ENCODE measurements around the gene AQP6. TPM values are rescaled to one million over a fixed set of nuclear protein-coding genes. Genes with fewer than 3 reads are reported as not detected.

The AQP6 gene
- polyA plus RNA-seq, 1 of the 3 experiments (the other 2 are of a cell fraction): 0.10 TPM

DNA sequence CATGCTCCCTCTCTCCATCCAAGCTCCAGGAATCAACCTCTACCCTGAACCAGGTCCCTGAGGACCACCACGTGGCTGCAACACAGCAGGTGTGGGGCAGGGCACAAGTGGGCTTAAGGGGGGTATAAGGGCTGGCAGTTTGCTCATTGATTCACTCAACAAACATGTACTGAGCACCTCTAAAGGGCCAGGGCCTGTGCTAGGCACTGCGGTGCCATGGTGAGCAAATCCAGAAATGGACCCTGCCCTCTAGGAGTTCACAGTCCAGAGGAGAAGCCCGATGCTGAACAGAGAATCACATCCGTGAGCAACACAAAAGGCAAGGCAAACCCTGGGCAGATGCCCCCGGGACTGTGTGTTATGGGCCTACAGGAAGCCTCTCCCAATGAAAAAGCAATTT lies 28.7 kb upstream of the AQP6 start:
- H3K27me3 ChIP-seq (ENCODE audit: insufficient read depth): no peaks in the 10 kb centered on the region
- ChIA-PET CTCF (interaction anchor here (0.6 to 3.5 kb wide), 6 partner anchors 10 to 126 kb away, joined by 3 to 28 read pairs (median 4); partner anchors contain the start of gene FAIM2), POLR2A (no interaction called here)
- no peaks in the 10 kb centered on the region for H3K36me3 ChIP-seq (replicated peaks in 1 of 2; ENCODE audit: control insufficient read depth in 1 of 2, insufficient read depth in 2 of 2, low read length in 1 of 2)
- DNase-seq: no peak
- no peak for TF ChIP-seq JUND (IDR thresholded peaks at IDR 0.05)
- no peak for TF ChIP-seq TCF12 (IDR thresholded peaks at IDR 0.05)
- TF ChIP-seq GATA2 (CRISPR knock-in tag; IDR thresholded peaks at IDR 0.05): no peak
- TF ChIP-seq MXI1 (IDR thresholded peaks at IDR 0.05; ENCODE audit: low read depth, low read length): no peak
- no peak for TF ChIP-seq FOXM1 (IDR thresholded peaks at IDR 0.05; ENCODE audit: low read depth)
- TF ChIP-seq RCOR1 (IDR thresholded peaks at IDR 0.05; ENCODE audit: low read length): no peak
- TF ChIP-seq, protein P1, sequence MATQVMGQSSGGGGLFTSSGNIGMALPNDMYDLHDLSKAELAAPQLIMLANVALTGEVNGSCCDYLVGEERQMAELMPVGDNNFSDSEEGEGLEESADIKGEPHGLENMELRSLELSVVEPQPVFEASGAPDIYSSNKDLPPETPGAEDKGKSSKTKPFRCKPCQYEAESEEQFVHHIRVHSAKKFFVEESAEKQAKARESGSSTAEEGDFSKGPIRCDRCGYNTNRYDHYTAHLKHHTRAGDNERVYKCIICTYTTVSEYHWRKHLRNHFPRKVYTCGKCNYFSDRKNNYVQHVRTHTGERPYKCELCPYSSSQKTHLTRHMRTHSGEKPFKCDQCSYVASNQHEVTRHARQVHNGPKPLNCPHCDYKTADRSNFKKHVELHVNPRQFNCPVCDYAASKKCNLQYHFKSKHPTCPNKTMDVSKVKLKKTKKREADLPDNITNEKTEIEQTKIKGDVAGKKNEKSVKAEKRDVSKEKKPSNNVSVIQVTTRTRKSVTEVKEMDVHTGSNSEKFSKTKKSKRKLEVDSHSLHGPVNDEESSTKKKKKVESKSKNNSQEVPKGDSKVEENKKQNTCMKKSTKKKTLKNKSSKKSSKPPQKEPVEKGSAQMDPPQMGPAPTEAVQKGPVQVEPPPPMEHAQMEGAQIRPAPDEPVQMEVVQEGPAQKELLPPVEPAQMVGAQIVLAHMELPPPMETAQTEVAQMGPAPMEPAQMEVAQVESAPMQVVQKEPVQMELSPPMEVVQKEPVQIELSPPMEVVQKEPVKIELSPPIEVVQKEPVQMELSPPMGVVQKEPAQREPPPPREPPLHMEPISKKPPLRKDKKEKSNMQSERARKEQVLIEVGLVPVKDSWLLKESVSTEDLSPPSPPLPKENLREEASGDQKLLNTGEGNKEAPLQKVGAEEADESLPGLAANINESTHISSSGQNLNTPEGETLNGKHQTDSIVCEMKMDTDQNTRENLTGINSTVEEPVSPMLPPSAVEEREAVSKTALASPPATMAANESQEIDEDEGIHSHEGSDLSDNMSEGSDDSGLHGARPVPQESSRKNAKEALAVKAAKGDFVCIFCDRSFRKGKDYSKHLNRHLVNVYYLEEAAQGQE (IDR thresholded peaks at IDR 0.05; ENCODE audit: low read depth, low read length): no peak
- TF ChIP-seq, protein P2, sequence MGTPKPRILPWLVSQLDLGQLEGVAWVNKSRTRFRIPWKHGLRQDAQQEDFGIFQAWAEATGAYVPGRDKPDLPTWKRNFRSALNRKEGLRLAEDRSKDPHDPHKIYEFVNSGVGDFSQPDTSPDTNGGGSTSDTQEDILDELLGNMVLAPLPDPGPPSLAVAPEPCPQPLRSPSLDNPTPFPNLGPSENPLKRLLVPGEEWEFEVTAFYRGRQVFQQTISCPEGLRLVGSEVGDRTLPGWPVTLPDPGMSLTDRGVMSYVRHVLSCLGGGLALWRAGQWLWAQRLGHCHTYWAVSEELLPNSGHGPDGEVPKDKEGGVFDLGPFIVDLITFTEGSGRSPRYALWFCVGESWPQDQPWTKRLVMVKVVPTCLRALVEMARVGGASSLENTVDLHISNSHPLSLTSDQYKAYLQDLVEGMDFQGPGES (IDR thresholded peaks at IDR 0.05; ENCODE audit: low read depth, low read length): no peak
- TF ChIP-seq RFX5 (IDR thresholded peaks at IDR 0.05; ENCODE audit: low read length): no peak
- TF ChIP-seq ELF1 (IDR thresholded peaks at IDR 0.05): no peak
- no peak for TF ChIP-seq GABPA (IDR thresholded peaks at IDR 0.05; ENCODE audit: low read depth)
- TF ChIP-seq, protein P3, sequence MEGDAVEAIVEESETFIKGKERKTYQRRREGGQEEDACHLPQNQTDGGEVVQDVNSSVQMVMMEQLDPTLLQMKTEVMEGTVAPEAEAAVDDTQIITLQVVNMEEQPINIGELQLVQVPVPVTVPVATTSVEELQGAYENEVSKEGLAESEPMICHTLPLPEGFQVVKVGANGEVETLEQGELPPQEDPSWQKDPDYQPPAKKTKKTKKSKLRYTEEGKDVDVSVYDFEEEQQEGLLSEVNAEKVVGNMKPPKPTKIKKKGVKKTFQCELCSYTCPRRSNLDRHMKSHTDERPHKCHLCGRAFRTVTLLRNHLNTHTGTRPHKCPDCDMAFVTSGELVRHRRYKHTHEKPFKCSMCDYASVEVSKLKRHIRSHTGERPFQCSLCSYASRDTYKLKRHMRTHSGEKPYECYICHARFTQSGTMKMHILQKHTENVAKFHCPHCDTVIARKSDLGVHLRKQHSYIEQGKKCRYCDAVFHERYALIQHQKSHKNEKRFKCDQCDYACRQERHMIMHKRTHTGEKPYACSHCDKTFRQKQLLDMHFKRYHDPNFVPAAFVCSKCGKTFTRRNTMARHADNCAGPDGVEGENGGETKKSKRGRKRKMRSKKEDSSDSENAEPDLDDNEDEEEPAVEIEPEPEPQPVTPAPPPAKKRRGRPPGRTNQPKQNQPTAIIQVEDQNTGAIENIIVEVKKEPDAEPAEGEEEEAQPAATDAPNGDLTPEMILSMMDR (IDR thresholded peaks at IDR 0.05): no peak
- no peak for TF ChIP-seq YY1 (IDR thresholded peaks at IDR 0.05; ENCODE audit: low read depth)
- no peak for TF ChIP-seq FOXJ3 (CRISPR knock-in tag; IDR thresholded peaks at IDR 0.05)
- TF ChIP-seq POLR2AphosphoS5 (IDR thresholded peaks at IDR 0.05; ENCODE audit: low read depth, low read length): no peak
- TF ChIP-seq, protein P4, sequence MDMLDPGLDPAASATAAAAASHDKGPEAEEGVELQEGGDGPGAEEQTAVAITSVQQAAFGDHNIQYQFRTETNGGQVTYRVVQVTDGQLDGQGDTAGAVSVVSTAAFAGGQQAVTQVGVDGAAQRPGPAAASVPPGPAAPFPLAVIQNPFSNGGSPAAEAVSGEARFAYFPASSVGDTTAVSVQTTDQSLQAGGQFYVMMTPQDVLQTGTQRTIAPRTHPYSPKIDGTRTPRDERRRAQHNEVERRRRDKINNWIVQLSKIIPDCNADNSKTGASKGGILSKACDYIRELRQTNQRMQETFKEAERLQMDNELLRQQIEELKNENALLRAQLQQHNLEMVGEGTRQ (IDR thresholded peaks at IDR 0.05; ENCODE audit: borderline replicate concordance, low read depth, low read length): no peak
- TF ChIP-seq TAF1 (IDR thresholded peaks at IDR 0.05; ENCODE audit: borderline replicate concordance, low read depth, low read length): no peak
- no peak for TF ChIP-seq RAD21 (IDR thresholded peaks at IDR 0.05; ENCODE audit: low read length)
- no peak for TF ChIP-seq RXRA (IDR thresholded peaks at IDR 0.05; ENCODE audit: borderline replicate concordance, low read depth)
- TF ChIP-seq FOSL2 (IDR thresholded peaks at IDR 0.05; ENCODE audit: borderline replicate concordance, low read depth): no peak
- 91% methylated on average over 5 of the region's 5 CpGs for WGBS (ENCODE audit: low lambda C conversion rate)
- H3F3A ChIP-seq (replicated peaks; ENCODE audit: insufficient read depth): no peaks in the 10 kb centered on the region
- H3K4me3 ChIP-seq (ENCODE audit: low read depth in 2 of 2, low read length in 1 of 2): no peak overlapping the region
- no peaks in the 10 kb centered on the region for H3K9me2 ChIP-seq
- no peaks in the 10 kb centered on the region for H3K9me3 ChIP-seq
- H3K79me2 ChIP-seq (ENCODE audit: insufficient read depth): no peaks in the 10 kb centered on the region
- H2AFZ ChIP-seq (ENCODE audit: low read depth): no peak overlapping the region
- H3K4me2 ChIP-seq: no peak overlapping the region
- no peak overlapping the region for H3K9ac ChIP-seq
- H3K27ac ChIP-seq (ENCODE audit: low read depth in 2 of 2, low read length in 1 of 2): no peak overlapping the region
- H3K4me1 ChIP-seq (ENCODE audit: control insufficient read depth in 1 of 2, insufficient read depth in 2 of 2, low read depth in 1 of 2, low read length in 1 of 2): peaks cover 0 to 4% of the 10 kb centered on the region in 2 experiments; a peak in 1 of 4 replicates
- H4K20me1 ChIP-seq (ENCODE audit: insufficient read depth): no peaks in the 10 kb centered on the region

Data from SK-N-SH (cell line).